ENCODE measurements around the gene SSBP2. TPM values are rescaled to one million over a fixed set of nuclear protein-coding genes. Genes with fewer than 3 reads are reported as not detected.

SSBP2 gene
- total RNA-seq, 6 donors from 2014 or later = 23.0 to 110 (median 32.9) TPM

DNA sequence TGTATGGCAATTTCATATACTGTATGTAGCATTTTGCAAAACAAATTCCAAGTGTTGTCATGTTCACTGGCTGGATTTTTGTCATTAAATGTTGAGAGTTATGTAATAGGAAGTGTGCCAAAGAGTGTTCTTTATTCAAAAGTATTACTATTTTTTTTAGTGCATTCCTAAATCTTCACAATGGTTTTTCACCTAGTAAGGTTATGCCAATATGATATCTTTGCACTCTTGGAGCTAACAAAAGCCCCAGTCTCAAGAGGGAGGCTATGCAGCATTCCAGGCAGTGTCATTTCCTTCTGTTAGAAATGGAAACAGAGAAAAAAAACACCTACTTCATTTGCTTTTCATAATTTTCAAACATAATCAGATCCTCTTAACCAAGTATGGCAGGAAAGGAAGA is 5.1 kb upstream of the SSBP2 start:
- Histone ChIP-seq H3K4me3 (no peak overlapping the region), H3K4me1 (peaks cover 15 to 24% (median 16%) of the 10 kb centered on the region in 4 donors), H3K27me3 (no peaks in the 10 kb centered on the region), H3K9me3 (no peaks in the 10 kb centered on the region), H3K36me3 (no peaks in the 10 kb centered on the region), H3K27ac (peak overlapping the region in 3 of 4 donors; percentile 42 to 65 (median 61))
- DNase-seq = no peak
- TF ChIP-seq POLR2A (IDR thresholded peaks at IDR 0.05) (no peak), EP300 (IDR thresholded peaks at IDR 0.05) (no peak), POLR2AphosphoS5 (IDR thresholded peaks at IDR 0.05) (no peak)
- TF ChIP-seq, protein P1, sequence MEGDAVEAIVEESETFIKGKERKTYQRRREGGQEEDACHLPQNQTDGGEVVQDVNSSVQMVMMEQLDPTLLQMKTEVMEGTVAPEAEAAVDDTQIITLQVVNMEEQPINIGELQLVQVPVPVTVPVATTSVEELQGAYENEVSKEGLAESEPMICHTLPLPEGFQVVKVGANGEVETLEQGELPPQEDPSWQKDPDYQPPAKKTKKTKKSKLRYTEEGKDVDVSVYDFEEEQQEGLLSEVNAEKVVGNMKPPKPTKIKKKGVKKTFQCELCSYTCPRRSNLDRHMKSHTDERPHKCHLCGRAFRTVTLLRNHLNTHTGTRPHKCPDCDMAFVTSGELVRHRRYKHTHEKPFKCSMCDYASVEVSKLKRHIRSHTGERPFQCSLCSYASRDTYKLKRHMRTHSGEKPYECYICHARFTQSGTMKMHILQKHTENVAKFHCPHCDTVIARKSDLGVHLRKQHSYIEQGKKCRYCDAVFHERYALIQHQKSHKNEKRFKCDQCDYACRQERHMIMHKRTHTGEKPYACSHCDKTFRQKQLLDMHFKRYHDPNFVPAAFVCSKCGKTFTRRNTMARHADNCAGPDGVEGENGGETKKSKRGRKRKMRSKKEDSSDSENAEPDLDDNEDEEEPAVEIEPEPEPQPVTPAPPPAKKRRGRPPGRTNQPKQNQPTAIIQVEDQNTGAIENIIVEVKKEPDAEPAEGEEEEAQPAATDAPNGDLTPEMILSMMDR (IDR thresholded peaks at IDR 0.05) = no peak
- ATAC-seq (ENCODE audit: low FRiP score in 2 of 2) = no peak

DNA sequence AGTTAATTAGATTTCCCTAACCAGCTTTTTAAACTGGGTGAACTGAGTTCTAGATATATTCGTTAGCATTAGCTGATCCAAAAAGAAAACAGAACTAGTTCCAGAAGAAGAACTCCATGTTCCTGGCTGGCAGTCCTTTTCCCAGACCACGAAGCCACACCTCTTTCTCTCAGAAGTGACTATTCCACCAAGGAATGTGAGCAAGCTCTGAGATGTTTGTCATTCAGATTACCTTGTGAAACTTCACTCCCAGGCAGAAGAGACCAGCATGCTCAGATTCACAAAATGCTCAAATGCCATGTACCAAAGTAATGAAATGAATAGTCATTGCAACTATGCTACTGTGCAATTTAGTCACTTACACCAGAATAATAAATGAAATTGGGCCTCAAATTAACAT is 4.4 kb upstream of the SSBP2 start:
- ATAC-seq (ENCODE audit: low FRiP score in 2 of 2) (peak in 1 of 2 donors; percentile 30), DNase-seq (peak in 1 of 2 donors; percentile 70)
- no peaks in the 10 kb centered on the region for H3K36me3 ChIP-seq
- TF ChIP-seq, protein P1 (IDR thresholded peaks at IDR 0.05) = no peak
- peak; percentile 19 to 24 for TF ChIP-seq POLR2AphosphoS5 (IDR thresholded peaks at IDR 0.05)
- TF ChIP-seq EP300 (IDR thresholded peaks at IDR 0.05) = peak in 2 of 4 donors; percentile 28 to 71
- TF ChIP-seq POLR2A (IDR thresholded peaks at IDR 0.05) = peak in 1 of 4 donors; percentile 15
- WGBS, 2 donors = 40 to 48% methylated on average over 2 of the region's 2 CpGs
- no peaks in the 10 kb centered on the region for H3K27me3 ChIP-seq
- H3K4me3 ChIP-seq = no peak overlapping the region
- H3K4me1 ChIP-seq = peaks cover 15 to 21% (median 16%) of the 10 kb centered on the region in 4 donors
- H3K9me3 ChIP-seq = no peaks in the 10 kb centered on the region
- peak overlapping the region; percentile 37 to 65 (median 52) for H3K27ac ChIP-seq

DNA sequence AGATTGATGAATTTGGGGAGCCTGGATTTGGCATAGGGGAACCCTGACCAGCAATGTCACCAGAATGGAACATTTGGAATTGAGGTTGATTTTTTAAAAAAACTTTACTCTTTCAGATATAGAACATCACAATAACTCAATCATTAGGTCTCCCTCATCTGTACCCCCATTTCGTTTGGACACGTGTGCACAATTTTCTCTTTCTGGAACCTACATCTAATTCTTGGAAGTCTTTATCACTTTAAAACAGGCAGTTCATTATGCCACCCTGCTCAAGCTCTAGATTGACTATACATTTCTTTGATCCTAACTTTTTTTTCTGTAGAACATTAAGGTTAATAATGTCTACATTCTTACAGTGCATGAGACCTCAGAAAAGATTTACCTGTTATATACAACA is 3.7 kb upstream of the SSBP2 start:
- H3K36me3 ChIP-seq = no peaks in the 10 kb centered on the region
- peaks cover 15 to 21% (median 18%) of the 10 kb centered on the region in 4 donors for H3K4me1 ChIP-seq
- ATAC-seq (ENCODE audit: low FRiP score in 2 of 2) = no peak
- peak overlapping the region in 2 of 4 donors; percentile 8 to 65 for H3K27ac ChIP-seq
- no peaks in the 10 kb centered on the region for H3K27me3 ChIP-seq
- 78 to 91% methylated on average over 2 of the region's 2 CpGs for WGBS, 2 donors
- no peak for TF ChIP-seq EP300 (IDR thresholded peaks at IDR 0.05)
- TF ChIP-seq POLR2AphosphoS5 (IDR thresholded peaks at IDR 0.05) = no peak
- no peak for DNase-seq
- no peaks in the 10 kb centered on the region for H3K9me3 ChIP-seq
- H3K4me3 ChIP-seq = no peak overlapping the region

DNA sequence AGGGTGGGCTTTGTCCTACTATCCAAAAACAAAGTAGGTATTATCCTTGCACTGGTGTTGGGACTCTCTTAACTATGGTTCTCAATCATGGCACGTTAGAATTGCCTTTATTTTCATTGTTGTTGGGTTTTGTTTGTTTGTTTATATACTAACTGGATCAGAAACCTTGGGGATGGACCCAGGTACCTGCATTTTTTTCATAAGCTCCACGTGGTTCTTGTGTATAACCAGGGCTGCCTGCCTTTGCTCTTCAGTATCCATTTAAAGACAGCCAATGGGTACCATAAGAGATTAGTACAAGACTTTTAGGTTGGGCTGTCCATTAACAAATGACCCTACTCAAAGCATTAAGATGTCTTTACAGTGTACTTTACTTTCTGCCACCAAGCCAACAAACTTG is 2.5 kb upstream of the SSBP2 start:
- Histone ChIP-seq H3K27me3 (no peaks in the 10 kb centered on the region), H3K4me1 (peaks cover 22 to 30% (median 24%) of the 10 kb centered on the region in 4 donors), H3K36me3 (no peaks in the 10 kb centered on the region), H3K27ac (no peak overlapping the region), H3K9me3 (no peaks in the 10 kb centered on the region), H3K4me3 (no peak overlapping the region)
- DNase-seq (no peak), ATAC-seq (ENCODE audit: low FRiP score in 2 of 2) (no peak)
- 83 to 87% methylated on average over 2 of the region's 2 CpGs for WGBS, 2 donors
- TF ChIP-seq EP300 (IDR thresholded peaks at IDR 0.05) (no peak), POLR2AphosphoS5 (IDR thresholded peaks at IDR 0.05) (no peak), POLR2A (IDR thresholded peaks at IDR 0.05) (no peak)
- TF ChIP-seq, protein P1 (IDR thresholded peaks at IDR 0.05) = no peak

DNA sequence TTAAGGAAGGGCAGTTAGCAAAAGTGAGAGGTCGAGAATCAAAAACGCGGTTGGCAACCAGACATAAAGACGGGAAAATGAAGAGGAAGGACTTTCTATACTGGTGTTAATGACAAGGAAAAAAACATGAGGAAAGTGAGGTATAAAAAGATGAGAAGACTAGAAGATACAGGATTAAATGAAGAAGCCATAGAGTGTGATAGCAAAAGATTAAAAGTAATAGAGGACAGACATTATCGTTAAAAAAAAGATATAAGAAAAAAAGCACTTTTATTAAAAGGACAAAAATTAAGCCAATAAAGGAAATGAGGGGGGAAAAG is 1.7 kb upstream of the SSBP2 start:
- WGBS, 2 donors = 94 to 96% methylated on average over 5 of the region's 5 CpGs
- H3K36me3 ChIP-seq = no peaks in the 10 kb centered on the region
- no peaks in the 10 kb centered on the region for H3K27me3 ChIP-seq
- H3K9me3 ChIP-seq = no peaks in the 10 kb centered on the region
- peaks cover 22 to 31% (median 26%) of the 10 kb centered on the region in 4 donors for H3K4me1 ChIP-seq
- H3K4me3 ChIP-seq = no peak overlapping the region
- TF ChIP-seq POLR2A (IDR thresholded peaks at IDR 0.05) (no peak), EP300 (IDR thresholded peaks at IDR 0.05) (no peak), POLR2AphosphoS5 (IDR thresholded peaks at IDR 0.05) (no peak)
- TF ChIP-seq, protein P1 (IDR thresholded peaks at IDR 0.05) = no peak
- ATAC-seq (ENCODE audit: low FRiP score in 2 of 2) (no peak), DNase-seq (no peak)
- H3K27ac ChIP-seq = peak overlapping the region in 3 of 4 donors; percentile 99 to 100 (median 99)
